NT2/D1 (cell line): ENCODE data around the gene CABLES1.

Experiments
- SUZ12 ChIP-seq: IDR thresholded peaks from 2 replicates; pipeline ENCODE4 v1.6.1; 2011; ENCODE audit not compliant: insufficient read length, insufficient read depth; ENCODE audit errors: extremely low read depth
- YY1 ChIP-seq: IDR thresholded peaks from 2 replicates; pipeline ENCODE4 v1.6.1; 2011; ENCODE audit not compliant: insufficient read length, insufficient read depth
- ZNF274 ChIP-seq: IDR thresholded peaks from 2 replicates; pipeline ENCODE4 v1.6.1; 2011; ENCODE audit warnings: mild to moderate bottlenecking, low read depth, low read length

GRCh38 chr18:23186781-23187180 lies 51.5 kb downstream of the CABLES1 start:
- TF ChIP-seq YY1, result no peak
- no peak for TF ChIP-seq ZNF274
- no peak for TF ChIP-seq SUZ12
